Hypothalamus (tissue), 51 donors: Measurements from ENCODE around the gene BRME1.

Experiments used
- DNase-seq, 51 donors: peaks; one replicate each; lab custom pipeline; 2025; lab: John Stamatoyannopoulos, UW

The BRME1 gene

DNA sequence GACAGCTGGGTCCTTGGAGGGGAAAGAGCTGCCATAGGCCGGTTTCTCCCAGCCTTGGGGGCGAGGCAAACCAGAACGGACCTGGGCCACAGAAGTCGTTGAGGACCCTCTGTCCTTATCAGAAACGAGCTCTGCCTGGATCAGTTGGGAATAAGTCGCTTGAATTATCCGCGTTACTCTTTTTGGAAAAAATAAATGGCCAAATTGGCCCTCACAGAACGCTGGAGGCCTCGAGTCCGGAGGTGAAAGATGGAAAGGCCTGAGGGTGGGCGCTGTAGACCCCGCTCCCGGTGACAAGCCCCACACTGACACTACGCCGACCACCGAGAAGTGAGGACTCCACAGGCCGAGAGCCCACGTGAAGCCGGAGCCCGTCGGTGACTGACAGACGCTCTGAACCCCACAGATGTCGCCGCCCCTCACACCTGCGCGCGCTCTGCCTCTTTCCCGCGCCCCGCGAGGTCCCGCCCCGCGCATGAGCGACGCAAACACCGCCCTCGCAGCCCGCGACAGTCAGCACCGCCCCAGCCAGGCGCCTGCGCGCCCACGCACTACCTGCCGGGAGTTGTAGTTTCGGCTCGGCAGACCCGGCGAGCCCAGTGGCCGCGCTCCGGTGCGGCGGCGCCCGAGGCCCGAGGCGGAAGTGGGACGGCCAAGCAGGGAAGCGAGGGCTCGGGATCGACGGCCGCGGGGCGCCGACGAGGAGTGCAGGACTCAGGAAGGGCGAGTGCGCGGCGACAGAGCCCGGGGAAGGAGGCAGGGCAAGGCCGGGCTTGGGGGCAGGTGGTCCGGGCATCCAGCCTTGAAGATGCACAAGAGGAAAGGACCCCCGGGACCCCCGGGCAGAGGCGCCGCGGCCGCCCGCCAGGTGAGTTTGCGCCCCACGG lies at the start of gene BRME1, which contains the start of gene CC2D1A:
Gene BRME1, minus strand, starts transcription at position 484 of the 887 bp plus-strand sequence. CDS start 1,225 bp downstream, outside the sequence.
Gene CC2D1A, plus strand, starts transcription at position 568 of the 887 bp plus-strand sequence. Its CDS starts 241 bp downstream, at position 809.
- DNase-seq: peak; percentile 31 to 96 (median 84)

GRCh38 chr19:13954185-13954584 lies 48.3 kb upstream of the BRME1 start:
- DNase-seq: no peak

DNA sequence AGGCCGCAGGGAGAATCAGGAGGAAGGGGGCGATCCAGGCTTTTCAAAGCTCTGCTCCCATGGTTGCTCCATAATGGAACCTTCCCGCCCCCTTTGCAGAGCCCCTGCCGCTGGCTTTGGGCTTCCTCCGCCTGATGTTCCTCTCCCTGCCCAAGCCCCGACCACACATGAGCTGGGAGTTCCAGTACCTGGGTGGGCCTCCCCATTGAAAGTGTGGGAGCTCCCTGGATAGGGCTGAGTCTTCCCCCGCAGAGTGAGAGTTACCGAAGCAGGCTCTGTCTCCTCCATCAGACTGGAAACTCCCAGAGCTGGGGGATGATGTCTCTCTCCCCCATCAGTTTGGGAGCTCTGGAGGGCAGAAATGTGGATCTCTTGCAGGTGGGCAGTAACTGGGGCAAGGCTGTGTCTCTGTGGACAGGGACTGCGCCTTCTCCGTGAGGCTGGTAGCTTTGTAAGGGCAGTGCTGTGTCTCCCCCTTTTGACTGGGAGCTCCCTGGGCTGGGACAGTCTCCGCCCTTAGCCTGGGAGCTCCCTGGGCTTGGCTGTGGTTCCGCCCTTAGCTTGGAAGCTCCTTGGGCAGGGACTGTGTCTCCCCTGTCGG lies 47.1 kb upstream of the BRME1 start:
- peak in 2 of 51 donors; percentile 11 to 15 for DNase-seq

- DNase-seq: peak; percentile 86 to 100 (median 99)
These were observed 46.4 kb upstream of the BRME1 start, which contains the start of gene DCAF15 for GRCh38 chr19:13952154-13952930. Gene DCAF15 (plus strand): TSS chr19:13952509. CDS start chr19:13952513, 4 bp downstream.

DNA sequence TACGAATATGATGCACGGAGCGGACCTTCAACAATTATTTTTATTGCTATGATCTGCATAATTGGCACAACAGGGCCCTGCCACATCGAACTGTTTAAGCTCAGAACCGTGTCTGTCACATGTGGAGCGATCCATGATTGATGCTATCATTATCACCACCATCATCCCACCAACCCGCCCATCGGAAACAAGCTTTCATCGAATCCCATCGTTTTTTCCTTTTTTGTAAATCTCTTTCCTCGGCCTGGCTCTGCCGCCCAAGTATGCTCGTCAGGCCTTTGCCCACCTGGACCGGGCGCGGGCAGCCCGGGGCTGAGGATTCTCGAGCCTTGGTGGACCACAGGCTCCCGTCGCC lies 45.9 kb upstream of the BRME1 start:
- DNase-seq: no peak

GRCh38 chr19:13951043-13951442 lies 45.1 kb upstream of the BRME1 start:
- no peak for DNase-seq

DNA sequence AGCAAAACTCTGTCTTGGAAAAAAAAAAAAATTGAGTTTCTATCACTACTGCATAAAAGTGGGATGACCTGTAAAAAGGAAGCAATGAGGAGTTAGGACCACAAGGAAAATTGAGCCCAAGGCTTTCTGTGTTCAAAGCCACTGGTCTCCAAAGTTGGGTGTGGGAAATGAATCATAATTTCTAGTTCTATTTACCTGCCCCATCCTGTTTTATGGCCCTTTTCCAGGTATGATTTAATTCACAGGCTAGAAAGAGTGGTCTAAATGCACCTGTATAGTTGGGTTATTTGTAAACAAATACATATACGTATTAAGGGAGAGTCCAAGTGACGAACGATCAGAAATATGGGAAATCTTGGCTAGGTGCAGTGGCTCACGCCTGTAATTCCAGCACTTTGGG lies 40.5 kb upstream of the BRME1 start:
- no peak for DNase-seq

DNA sequence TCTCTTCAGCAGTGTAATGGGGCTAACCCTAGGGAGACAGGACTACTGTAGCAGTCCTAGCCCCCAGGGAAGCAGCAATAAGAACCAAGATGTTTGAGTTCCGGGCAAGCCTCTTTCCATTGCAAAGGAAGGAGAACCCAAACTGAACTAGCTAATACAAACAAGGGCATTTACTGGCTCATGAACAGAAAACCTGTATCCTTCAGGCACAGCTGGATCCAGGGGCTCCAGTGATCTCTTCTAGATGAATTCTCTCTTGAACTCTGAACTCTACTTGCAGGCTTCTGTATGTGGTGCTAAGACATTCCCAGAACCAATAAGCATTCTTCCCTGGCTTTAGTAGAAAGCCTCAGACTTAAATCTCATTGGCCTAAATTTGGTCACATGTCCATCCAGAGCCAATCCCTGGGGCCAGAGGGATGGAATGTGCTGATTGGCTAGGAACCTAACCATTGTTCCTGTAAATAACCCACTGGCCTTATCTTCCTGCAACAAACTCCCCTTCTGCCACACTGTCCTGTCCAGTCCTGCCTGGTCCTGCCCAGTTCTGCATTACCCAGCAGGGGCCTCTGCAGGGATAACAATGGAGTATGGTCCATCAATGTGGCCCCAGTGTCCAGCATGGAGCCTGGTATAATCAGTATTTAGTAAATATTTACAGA lies 36.2 kb upstream of the BRME1 start:
- no peak for DNase-seq

DNA sequence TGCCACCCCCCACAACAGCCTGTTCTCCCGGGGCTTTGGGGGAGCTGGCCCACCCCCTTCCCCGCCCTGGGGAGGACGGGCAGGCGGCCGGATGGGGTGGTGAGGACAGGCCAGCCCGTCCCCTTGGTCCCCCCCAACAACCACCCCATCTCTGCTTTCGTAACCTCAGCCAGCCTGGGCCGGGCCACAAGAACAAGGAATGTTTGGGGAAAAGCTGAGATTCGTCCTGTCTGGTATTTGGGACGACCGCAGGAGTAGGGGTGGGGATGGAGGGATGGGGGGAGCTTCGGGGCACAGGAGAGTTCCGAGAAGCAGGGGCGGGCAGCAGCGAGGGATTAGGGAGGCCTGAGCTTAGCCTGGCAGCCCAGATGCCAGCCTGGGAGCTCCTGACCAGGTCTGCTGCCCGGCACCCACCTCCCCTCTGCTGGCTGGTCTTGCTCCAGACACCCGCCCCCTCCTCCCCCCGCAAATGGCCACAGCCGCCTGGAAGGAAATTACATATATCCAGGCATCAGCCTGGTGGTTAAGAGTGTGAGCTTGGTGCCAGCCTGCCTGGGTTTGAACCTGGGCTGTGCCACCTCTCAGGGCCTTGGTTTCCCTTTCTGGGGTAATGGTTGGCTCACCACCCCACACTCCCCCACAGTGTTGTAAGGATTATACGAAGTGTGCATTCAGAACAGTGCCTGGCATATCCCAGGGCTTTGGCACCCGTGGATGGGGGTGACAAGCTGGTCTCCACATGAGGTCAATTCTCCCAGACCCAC lies 32.6 kb upstream of the BRME1 start, which contains the start of gene PODNL1:
Gene PODNL1, minus strand, starts transcription at position 117 of the 764 bp plus-strand sequence. CDS start 236 bp downstream, outside the sequence.
- DNase-seq: peak in 8 of 51 donors; percentile 10 to 46 (median 26)

GRCh38 chr19:13937479-13938300 lies 31.8 kb upstream of the BRME1 start:
- DNase-seq: peak in 9 of 51 donors; percentile 5 to 46 (median 26)

DNA sequence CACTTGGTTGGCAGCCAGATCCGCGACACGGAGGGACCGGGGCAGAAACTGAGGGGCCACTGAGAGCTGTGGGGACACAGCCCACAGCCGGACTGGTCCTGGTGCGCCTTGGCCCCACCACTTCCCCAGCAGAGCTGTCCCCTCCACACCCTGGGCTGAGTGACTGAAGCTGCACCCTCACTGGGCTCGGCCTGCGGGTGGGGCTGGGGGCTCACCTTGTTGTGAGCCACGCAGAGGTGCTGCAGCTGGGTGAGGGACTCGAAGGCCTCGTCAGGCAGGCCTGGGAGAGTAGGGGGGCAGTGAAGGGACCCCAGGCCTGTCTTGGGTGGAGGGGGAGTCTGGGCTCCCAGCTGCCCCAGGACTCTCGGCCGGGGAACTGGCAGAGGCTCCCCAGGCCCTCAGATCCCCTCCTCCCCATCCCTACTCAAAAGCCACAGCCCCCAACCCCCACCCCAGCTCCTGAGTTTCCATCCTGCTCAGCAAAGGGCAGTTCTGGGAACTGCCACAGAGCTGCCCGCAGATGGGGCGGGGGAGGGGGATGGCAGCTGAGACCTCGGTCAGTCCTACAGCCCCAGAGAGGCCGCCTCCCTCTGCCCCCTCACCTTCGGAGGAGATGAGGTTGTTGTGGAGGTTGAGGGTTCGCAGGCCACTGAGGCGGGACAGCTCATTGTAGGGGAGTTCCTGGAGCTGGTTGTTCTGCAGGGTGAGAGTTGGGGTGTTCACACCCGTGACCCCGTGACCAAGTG lies 30.0 kb upstream of the BRME1 start:
- no peak for DNase-seq

- no peak for DNase-seq
These were observed 28.8 kb upstream of the BRME1 start for GRCh38 chr19:13934785-13935109.

GRCh38 chr19:13932911-13933393 lies 27.0 kb upstream of the BRME1 start:
- no peak for DNase-seq

GRCh38 chr19:13932149-13932637 lies 26.3 kb upstream of the BRME1 start:
- DNase-seq: no peak

GRCh38 chr19:13931391-13932148 lies 25.7 kb upstream of the BRME1 start:
- no peak for DNase-seq

DNA sequence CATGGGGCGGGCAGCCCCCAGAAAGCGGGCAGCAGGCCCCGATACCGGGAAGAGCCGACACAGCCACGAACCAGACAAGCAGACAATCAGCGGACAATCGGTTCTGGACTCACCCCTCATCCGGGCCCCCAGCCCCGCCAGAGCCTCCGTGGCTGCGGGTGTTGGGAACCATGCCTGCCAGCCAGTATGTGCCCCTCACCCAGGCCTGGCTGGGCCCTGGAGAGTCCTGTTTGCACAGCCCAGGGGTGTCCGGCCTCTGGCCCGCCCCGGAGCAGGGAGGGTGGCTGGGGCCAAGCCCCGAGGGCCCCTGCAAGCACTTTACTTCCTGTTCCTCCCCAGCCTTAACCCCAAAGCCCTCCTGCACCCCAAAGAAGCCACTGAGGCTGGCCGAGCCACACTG lies 24.5 kb upstream of the BRME1 start:
- no peak for DNase-seq

DNA sequence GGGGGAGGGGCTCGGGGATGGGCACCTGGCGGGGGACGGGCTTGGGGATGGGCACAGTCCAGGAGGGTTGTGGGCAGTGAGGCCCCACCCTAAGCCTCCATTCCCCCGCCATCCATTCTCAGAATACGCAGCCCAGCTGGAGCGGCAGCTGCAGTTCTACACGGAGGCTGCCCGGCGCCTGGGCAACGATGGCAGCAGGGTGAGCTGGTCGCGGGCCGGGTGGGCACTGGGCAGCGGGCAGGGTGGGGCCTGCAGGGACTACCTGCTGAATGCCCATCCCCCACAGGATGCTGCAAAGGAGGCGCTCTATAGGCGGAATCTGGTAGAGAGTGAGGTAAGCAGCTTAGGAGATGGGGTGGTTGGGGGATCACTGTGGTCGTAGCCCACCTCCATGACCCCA lies 24.0 kb upstream of the BRME1 start:
- no peak for DNase-seq
